GM21737 (cell line): ENCODE data around the gene ELMO1.

Experiments
- ATAC-seq: cut with Tn5 transposase; IDR thresholded peaks from one replicate; pipeline ENCODE4 v1.9.1; 2021; ENCODE audit warnings: mild to moderate bottlenecking, moderate library complexity; ENCODE audit not compliant: unreplicated experiment

Gene ELMO1

GRCh38 chr7:37081436-37081835, 367.2 kb downstream of the ELMO1 start:
- ATAC-seq: no peak

GRCh38 chr7:37079420-37079819, 369.2 kb downstream of the ELMO1 start:
- no peak for ATAC-seq

- ATAC-seq: no peak
Measured at GRCh38 chr7:37076668-37077067, 372.0 kb downstream of the ELMO1 start.

DNA sequence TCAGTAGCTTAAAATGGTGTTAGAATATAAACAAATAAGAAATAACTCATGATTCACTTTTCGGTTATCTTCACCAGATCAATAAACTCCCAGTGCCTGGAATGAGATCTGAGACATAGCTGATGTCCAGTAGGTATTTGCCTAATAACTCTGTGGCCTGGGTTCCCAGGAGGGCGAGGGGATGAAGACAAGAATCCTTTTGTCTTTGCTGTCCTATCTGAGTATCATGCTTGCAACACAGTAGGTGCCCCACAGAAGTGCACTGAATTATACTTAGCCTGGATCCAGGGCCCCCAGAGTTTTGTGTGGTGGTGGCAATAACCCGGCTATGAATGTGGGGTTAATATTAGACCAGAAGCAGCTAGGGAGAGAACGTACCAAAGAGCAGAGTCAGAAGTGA, 374.3 kb downstream of the ELMO1 start:
- no peak for ATAC-seq

DNA sequence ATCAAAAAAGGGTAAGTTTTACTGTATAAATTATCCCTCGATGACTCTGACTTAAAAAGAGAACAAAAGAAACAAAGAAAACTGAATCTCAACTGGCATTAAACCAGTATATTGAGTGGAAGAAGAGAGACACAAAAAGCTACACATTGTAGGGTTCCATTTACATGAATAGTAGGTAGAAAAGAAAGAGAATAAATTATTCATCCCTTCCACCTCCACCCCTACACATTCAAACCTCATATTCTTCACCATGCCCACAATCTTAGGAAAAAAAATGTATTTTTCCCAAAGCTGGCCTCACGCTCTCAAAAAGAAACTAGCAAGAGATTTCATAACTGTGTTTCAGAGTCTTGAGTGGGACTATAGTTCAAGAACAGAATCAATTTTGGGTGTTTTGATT, 377.5 kb downstream of the ELMO1 start:
- ATAC-seq: no peak

DNA sequence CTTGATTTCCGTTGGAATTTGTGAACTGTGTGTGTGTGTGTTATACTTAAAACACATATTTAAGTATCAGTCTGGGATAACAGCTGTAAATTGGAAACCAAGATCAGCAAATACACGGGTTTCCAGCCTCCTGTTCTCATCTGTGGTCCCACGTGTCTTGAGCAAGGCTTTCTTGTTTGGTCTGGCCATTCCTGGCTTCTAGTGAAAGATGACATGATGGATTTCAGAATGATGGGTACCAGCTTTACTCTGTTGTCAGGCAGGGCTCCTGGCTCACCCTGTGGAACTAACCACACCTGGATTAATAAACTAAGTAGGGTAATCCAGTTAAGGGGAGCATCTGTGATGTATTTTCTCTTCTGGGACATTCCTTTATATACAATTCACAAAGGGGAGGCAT, 378.2 kb downstream of the ELMO1 start:
- no peak for ATAC-seq

DNA sequence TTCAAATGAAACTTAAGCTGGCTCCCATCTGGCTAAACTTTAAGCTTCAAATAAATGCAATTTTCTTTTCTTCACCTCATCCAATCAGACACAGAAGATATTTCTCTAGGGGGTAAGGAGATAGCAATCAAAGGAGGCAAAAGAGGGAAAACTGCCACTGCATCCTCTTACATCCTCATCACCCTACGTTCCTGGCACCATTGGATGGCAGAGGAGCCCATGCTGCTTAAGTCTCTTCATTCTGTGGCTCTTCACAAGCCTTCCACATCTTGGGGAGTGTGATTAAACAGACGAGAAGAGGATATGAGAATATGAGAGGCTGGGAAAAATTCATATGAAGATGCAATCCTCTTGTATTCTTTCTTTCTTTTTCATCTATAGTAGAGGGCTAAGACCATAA, 378.6 kb downstream of the ELMO1 start:
- no peak for ATAC-seq

- no peak for ATAC-seq
Measured at GRCh38 chr7:37069336-37069735, 379.3 kb downstream of the ELMO1 start.

DNA sequence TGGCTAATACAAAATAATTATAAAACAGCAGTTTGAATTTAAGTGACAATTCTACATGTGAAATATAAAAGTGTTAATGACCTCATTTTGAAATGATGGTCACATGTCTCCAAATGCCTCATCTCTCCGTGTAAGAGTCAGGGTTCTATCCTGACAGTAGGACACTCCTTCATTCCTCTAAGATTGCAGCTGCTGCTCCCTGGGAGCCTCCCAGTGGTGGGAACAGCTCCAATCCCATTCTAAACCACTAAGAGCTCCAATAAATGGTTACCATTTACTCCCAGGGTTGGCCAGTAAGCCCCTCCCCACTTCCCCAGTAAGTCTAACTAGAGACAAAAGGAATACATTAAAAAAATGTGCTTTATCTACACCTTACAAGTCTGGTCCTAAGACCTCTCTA, 379.8 kb downstream of the ELMO1 start:
- no peak for ATAC-seq

DNA sequence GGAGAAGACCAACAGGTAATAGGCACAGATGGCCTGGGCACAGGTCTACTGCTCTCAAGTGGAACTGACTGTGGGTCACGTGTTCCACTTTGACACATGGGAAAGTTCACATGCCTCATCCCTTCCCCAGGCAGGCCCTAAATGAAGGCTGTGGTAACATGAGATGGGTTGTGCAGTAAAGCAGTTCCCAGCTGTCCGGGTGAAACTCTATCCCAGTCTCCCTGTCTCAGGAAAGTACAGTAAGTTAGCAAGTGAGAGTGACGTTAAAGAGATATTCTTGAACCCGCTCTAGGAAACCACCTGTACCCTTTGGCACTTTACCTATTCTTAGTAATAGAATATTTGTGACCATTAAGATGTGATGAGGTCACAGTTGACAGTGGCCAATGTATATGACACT, 380.6 kb downstream of the ELMO1 start:
- ATAC-seq: no peak

DNA sequence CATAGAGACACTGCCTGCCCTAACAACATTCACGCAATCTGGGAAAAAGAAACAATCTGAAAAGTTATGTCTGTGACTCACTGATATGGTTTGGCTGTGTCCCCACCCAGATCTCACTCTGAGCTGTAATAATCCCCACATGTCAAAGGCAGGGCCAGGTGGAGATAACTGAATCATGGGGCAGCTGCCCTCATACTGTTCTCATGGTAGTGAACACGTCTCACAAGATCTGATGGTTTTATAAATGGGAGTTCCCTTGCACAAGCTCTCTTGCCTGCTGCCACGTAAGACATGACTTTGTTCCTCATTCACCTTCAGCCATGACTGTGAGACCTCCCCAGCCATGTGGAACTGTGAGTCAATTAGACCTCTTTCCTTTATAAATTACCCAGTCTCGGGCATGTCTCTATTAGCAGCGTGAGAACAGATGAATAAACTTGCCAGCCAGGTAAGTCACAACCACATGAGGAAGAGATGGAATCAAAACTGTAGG, 382.8 kb downstream of the ELMO1 start:
- peak; percentile 53 for ATAC-seq

DNA sequence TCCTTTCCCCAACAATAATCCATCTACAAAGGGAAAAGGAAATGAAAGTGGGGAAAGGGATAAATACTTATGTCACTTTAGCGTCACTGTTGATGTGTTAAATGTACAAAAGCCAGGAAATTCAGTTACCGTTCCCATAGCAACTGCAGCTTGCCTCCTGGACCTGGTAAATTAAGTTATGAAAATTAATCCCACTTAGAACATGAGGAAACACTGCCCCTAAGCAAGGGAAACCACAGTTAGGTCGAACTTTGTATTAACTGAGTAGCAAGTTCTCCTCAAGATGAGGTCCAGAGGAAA, 386.2 kb downstream of the ELMO1 start:
- ATAC-seq: no peak

- no peak for ATAC-seq
Measured at GRCh38 chr7:37061849-37062559, 386.7 kb downstream of the ELMO1 start.

GRCh38 chr7:37056234-37056912, 392.3 kb downstream of the ELMO1 start:
- ATAC-seq: no peak

DNA sequence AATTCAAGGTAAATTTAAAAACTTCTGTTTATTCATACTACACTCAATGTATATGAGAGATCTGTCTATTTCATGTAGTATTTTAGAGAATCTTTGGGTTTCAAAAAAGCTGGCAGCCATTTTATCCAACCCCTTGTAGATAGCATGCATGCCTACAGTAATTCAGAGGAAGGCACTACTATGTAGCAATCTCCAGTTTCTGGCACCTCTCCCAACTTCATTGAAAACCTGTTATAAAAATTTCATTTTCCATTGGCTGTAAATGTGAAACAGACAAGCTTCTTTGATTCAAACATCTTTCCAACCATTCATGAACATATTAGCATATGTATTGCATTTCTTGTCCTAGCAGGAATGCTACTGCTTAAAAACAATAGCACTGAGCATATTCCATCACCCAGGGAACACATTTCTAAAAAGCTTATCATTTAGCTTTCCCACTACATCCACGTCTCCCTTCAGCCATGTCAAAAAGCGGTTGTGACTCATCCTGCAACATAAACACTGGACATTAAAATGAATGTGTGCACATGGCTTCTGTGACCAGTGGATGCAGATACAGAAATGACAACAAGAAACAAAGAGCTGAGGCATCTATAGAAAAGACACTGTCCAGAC, 393.9 kb downstream of the ELMO1 start:
- no peak for ATAC-seq

GRCh38 chr7:37052705-37053104, 396.0 kb downstream of the ELMO1 start:
- ATAC-seq: no peak

GRCh38 chr7:37050801-37051200, 397.9 kb downstream of the ELMO1 start:
- ATAC-seq: no peak

GRCh38 chr7:37048674-37049073, 400.0 kb downstream of the ELMO1 start:
- no peak for ATAC-seq

- ATAC-seq: no peak
Measured at GRCh38 chr7:37047260-37047659, 401.4 kb downstream of the ELMO1 start.

- ATAC-seq: no peak
Measured at GRCh38 chr7:37046531-37047079, 402.1 kb downstream of the ELMO1 start.

DNA sequence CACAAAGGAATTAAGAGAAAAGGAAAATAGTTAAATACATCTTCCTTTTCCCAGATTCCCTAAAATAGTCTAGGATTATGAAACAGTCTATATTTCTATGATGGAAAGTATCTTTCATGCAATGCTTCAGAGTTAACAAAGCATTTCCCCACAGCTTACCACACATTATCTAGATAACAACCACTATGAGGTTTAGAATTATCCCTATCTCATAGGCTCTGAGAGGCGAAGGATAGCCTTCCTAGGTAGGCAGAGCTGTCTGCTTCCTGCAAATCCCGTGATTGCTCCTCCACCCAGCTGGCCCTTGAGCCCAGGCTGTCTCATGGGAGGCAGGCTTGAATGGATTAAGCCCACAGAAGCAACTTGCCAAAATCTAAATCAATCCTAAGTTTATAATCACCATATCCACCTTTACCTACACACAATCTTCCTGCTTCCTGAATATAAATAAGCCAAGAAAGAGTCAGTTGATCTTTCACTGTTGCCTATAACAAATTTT, 402.9 kb downstream of the ELMO1 start:
- no peak for ATAC-seq

- no peak for ATAC-seq
Measured at GRCh38 chr7:37041461-37041860, 407.2 kb downstream of the ELMO1 start.
